Neural progenitor cell (in vitro differentiated cells): ENCODE measurements around the gene RNASE4.

Experiments
- EZH2 ChIP-seq: fragments of 200-600 bp; sonication (generic); IDR thresholded peaks from 2 replicates; pipeline ENCODE4 v1.6.1; 2017; ENCODE audit warnings: antibody characterized with exemption, mild to moderate bottlenecking, moderate library complexity
- EZH2phosphoT487 ChIP-seq: fragments of 200-600 bp; sonication (generic); IDR thresholded peaks from 2 replicates; pipeline ENCODE4 v1.6.1; 2017; ENCODE audit warnings: antibody characterized with exemption
- TF ChIP-seq, protein P1 (sequence below): fragments of 200-600 bp; sonication (generic); IDR thresholded peaks from 2 replicates; pipeline ENCODE4 v1.5.1; 2017; ENCODE audit warnings: antibody characterized with exemption, mild to moderate bottlenecking

DNA sequence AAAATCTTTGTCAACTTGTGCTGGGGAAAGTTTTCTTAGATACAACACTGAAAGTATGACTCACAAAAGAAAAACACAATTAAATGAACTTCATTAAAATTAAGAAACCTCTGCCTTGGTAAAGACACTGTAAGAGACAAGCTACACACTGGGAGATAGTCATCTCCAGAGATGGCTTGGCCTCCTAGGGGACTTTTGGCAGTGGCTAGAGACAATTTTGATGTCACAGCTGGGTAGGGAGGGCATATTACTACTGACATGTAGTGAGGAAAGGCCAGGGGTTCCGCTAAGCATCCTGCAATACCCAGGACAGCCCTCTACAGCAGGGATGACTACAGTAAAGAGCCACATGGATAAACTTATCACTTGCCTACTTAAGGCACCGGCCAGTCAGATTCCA lies 8.7 kb upstream of the RNASE4 start:
- TF ChIP-seq, protein P1, sequence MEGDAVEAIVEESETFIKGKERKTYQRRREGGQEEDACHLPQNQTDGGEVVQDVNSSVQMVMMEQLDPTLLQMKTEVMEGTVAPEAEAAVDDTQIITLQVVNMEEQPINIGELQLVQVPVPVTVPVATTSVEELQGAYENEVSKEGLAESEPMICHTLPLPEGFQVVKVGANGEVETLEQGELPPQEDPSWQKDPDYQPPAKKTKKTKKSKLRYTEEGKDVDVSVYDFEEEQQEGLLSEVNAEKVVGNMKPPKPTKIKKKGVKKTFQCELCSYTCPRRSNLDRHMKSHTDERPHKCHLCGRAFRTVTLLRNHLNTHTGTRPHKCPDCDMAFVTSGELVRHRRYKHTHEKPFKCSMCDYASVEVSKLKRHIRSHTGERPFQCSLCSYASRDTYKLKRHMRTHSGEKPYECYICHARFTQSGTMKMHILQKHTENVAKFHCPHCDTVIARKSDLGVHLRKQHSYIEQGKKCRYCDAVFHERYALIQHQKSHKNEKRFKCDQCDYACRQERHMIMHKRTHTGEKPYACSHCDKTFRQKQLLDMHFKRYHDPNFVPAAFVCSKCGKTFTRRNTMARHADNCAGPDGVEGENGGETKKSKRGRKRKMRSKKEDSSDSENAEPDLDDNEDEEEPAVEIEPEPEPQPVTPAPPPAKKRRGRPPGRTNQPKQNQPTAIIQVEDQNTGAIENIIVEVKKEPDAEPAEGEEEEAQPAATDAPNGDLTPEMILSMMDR: no peak
- TF ChIP-seq EZH2: no peak
- no peak for TF ChIP-seq EZH2phosphoT487
